T-helper 22 cell (primary cell): Measurements from ENCODE around the gene KIF20B.
"Not testable (repeated sequence)": the region's sequence is repeated elsewhere in the genome, so short reads cannot be mapped to it uniquely, and the experiment has no call there.

Experiments
- DNase-seq: peaks from one replicate; pipeline ENCODE4 v3.0.0-alpha.2; 2020; ENCODE audit warnings: low read depth

KIF20B gene

DNA sequence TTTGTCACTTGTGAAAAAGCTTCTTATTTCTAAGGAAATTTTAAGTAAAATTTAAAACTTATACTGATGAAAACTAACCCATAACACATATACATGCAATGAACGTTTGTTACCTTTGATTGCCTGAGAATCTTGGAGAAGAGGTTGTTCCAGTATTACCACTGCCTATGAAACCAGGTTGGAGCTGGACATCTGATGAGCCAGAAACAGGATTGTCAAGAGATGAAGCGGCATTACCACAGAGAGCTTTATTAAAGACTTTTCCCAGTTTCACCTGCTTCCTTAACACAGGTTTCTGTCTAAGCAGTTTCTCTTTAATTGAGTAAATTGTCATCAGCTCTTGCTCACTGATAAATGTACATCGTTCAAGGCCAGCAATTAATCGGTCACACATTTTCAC is 9.0 kb upstream of the KIF20B start:
- no peak for DNase-seq

DNA sequence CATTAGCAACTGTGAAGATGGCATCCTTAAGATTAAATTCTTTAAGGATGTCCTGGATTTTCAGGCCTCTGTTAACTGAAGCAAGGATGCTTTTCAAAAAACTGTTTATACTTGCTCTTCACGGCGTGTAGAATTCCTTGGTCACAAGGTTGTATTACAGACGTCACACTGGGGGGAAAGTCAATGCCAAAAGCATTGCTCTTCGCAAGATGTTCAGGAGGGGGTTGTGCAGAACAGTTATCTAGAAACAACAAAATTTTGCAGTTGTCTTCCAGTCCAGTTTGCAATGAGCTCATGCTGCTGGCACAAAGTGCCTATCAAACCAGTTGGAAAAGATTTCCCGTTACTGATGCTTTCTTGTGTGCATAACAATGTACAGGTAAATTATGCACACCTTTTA is 8.2 kb upstream of the KIF20B start:
- DNase-seq = no peak

DNA sequence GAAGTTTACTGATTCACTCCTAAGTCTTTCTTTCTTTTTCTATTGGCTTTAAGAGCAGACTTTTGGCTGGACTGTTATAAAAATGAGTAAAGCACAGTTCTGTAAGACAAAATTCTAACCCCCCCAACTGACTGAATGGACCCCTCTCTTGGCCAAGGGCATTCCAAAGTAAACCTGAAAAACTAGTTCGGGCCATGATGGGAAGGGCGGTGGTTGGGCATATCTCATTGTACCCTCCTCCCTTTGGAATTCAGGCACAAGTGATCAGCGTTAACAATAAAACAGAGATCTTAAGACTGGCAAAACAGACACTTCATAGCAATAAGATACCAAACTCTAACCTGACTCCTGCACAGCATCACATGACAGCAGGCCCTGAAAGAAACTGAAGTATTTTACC is 6.1 kb upstream of the KIF20B start:
- DNase-seq = no peak

DNA sequence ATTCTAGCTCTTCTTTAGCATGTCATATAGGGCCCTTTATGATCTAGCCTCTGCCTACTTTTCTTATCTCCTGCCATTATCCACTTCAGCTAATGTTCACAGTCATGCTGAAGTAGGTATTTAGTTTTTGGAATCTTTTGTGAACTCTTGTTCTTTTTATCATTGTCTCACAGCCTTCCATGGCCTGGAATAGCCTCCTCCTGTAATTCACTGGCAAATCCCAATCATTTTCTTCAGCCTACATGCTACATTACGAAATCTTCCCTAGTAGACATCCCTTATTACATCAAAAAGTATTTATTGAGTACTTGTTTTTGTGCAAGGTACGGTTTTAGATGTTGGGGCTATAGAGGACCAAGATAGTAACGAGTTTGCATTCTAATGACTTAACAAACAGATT is 3.4 kb upstream of the KIF20B start:
- DNase-seq = no peak

DNA sequence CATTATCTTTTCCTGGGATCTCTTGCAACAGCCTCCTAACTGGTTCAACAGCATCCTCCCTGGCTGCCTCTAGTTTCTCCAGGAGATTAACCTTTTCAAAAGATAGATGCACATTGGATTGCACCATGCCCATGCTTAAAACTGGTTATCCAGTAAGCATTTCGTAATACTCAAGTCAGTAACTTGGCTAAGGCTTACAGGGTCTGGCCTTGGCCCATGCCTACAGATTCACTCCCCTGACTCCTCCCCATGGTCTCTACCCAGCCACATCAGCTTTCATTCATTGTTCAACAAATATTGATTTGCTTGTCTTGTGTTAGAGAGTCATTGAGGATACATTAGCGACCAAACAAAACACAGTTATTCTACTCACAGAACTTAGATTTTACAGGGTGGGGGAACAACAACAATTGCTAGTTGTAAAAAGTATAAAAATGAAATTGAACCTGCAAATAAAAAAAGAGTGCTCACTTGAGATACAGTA is 1.8 kb upstream of the KIF20B start:
- DNase-seq = no peak

DNA sequence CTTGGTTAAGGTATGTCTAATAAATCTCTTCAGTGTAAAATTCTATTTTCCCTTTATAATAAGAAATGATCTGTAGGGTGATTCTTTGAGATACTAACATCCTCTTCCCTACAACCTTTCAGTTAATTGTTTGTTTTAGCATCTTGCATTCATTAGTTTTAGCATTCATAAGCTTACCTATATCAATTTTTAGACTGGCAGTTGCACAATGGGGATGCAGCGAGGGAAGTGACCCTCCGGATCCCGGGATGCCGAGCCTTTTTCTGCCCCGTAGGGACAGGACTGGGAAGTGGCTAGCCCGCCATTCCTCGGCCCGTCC is 508 bp upstream of the KIF20B start:
- no peak for DNase-seq

DNA sequence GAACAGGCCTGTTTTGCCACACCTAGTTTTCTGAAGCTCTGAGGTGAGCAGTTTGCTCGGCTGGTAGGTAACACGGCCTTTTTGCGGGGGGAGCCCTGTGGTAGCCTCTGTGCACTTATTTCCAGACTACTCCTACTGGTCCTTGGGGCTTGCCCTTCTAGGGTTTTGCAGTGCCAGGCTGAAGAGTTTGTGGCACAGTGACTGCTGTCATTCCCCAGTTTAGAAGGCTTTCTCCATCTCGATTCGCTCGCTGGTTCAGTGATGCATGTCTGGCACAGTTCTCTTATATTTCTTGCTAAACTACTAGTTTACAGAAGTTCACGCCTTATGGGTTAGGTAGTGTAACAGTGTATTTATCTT is 711 bp downstream of the KIF20B start:
- peak; percentile 10 for DNase-seq

DNA sequence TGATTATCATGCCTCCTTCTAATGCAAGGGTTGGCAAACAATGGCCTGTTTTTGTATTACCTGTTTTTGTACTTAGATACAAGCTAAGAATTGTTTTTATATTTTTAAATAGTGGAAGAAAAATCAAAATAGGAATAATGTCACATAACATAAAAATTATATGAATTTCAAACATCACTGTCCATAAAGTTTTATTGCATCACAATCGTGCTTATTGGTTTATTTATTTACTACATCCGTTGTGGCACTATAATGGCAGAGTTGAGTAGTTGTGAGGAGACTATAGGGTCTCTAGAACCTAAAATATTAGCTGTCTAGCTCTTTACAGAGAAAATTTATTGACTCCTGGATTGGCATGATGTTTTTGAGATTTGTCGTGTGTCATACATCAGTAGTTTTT is 4.1 kb downstream of the KIF20B start:
- no peak for DNase-seq

DNA sequence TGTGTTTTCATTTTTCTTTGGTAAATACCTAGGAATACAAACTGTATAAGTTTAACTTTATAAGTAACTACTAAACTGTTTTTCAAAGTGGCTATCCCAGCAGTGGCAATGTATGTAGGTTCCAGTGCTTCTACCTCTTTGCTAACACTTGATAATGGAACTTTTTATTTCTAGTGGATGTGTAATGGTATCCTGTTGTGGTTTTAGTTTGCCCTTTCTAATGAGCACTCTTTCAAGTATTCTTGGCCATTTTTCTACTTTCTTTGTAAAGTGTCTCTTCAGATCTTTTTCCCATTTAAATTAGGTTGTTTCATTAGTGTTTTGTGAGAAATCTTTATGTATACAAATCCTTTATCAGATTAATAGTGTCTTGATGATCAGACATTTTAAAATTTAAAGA is 4.6 kb downstream of the KIF20B start:
- no peak for DNase-seq

DNA sequence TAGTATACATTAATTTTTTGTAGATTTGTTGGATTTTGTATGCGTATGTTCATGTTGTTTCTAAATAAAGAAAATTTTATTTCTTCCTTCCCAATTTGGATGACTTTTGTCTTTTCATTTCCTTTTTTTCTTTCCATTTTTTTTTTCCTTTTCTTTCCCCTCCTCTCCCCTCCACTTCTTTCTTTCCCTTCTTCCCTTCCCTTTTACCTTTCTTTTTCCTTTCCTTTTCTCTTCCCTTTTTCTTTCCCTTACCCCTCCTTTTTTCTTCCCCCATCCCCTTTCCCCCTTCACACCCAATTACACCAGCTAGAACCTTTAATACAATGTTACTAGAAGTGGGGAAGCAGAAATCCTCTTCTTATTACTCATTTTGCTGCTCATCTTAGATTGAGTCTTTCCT is 6.0 kb downstream of the KIF20B start:
- DNase-seq = no peak

DNA sequence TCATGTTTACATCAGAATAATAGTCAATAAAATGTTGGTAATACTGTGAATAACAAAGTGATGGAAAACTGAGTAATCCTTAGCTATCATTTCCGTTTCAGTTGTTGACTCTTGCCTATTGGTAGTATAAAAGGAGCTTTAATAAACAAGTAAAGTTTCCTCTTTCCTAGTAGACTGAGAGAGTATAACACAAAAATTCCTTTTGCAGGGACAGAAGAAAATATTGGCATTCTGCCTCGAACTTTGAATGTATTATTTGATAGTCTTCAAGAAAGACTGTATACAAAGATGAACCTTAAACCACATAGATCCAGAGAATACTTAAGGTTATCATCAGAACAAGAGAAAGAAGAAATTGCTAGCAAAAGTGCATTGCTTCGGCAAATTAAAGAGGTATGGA is 9.4 kb downstream of the KIF20B start:
- no peak for DNase-seq

DNA sequence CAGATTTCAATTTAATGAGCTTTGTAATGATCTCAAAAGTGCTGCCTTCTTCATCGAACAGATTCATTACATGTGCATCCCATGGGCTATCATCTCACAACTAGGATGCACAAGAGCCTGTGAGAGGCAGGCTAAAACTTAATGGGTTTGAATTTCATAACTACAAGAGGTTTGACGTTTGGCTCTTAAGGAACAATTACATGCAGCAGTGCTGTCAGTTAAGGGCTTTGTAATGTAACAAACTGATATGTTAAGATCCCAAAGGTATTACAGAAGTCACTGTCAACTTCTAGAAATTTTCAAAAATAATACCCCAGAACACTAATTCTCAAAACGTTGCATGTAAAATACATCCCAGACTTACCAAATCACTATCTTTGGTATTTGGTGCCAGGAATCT is 33.2 kb downstream of the KIF20B start:
- DNase-seq = no peak

DNA sequence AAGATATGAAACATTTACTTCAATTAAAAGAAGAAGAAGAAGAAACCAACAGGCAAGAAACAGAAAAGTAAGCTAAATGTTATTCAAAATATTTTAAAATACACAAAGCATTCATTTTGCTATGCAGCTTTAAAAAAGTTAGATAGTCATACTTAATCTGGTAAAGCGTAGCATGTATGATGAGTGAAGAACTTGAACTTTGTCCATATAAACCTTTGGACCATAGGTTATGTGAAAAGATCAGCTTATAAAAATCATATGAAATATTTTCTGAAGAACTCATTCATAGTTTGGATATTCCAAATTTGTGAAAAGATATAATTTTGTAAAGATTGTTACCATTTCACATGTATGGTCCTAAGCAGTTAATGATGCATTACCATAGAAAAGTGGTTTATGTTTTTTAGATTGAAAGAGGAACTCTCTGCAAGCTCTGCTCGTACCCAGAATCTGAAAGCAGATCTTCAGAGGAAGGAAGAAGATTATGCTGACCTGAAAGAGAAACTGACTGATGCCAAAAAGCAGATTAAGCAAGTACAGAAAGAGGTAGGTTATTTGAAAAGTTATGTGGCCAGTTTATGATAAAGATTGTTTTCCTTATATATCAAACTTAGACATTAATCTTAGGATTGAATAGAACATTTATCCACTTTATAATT is 37.3 kb downstream of the KIF20B start:
- no peak for DNase-seq

DNA sequence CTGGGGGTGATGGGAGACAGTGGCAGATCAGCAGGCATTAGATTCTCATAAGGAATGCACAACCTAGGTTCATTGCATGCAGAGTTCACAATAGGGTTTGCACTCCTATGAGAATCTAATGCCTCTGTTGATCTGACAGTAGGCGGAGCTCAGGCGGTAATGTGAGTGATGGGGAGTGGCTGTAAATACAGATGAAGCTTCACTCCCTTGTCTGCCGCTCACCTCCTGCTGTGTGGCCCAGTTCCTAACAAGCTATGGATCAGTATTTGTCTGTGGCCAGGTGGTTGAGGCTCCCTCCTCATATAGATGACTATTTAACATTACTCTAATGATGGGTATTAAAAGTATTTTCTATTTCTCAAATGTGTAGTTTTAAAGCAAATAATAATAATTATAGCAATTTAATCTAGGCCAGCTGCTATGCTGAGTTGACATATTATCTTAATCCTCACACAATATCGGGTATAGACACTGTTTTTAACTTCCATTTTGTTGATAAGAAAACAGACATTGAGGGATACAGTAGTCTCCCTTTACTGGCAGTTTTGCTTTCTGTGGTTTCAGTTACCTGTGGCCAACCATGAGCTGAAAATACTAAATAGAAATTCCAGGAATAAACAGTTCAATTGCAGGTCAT is 39.9 kb downstream of the KIF20B start:
- DNase-seq = no peak

DNA sequence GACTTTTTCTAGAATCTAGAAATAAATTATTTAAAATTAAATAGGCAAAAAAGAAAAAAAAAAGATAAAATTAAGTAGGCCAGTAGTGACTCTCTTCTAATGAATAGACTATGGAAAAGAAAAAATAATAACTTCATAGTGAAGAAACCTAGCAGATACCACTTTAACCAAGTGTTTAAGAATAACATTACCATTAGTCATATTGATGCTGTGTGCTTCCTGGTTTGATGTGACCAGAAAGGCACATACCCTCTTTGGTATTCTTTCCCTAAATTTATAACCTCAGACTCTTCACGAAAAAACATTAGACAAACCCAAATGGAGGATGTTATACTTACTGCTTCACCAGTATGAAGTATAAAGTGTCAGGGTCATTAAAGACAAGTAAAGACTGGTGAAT is 42.6 kb downstream of the KIF20B start:
- no peak for DNase-seq

DNA sequence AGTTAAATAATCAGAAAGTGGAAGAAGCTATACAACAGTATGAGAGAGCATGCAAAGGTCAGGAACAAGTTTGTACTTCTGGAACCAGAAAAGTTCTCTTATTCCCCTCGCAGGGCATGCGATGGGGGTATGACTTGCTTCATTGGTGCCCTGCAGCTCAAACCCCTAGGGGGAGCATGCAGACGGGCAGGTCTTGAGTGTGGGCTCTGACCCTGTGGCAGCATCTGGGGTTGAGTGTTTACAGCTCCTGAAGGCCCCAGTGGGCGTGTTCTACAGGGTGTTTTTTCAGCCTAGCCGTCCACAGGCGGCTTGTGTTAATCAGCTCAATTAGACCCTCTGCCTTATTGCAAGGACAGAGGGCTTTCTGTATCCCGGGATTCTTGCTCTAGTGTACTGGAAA is 44.5 kb downstream of the KIF20B start:
- no peak for DNase-seq

DNA sequence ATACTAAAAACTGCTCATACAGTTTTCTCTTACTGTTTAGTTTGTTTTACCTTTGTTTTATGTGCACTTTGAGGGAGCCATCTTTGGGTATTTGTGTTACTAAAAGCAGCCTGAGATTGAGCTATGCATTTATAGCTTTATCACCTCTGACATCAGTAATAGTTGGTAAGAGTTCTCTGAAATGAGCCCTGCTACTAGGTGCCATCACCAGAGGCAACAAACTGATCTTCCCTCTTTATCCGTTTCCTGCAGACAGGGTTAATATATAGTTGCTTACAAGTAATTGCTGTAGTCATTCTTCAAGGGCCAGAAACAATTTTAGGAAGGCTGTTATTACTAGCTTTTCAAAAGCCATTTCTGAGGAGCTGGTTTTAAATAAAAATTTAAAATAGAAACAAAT is 49.1 kb downstream of the KIF20B start:
- DNase-seq = no peak

DNA sequence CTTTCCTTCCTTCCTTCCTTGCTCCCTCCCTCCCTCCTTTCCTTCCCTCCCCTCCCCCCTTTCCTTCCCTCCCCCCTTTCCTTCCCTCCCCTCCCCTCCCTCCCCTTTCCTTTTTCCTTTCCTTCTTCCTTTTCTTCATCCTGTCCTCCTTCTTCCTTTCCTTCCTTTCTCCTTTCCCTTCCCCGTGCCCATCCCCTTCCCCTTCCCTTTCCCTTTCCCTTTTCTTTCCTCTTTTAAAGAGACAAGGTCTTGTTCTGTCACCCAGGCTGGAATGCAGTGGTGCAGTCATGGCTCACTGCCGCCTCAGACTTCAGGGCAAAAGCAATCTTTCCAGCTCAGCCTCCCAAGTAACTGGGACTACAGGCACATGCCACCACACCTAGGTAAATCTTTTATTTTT is 54.0 kb downstream of the KIF20B start:
- DNase-seq = no peak

DNA sequence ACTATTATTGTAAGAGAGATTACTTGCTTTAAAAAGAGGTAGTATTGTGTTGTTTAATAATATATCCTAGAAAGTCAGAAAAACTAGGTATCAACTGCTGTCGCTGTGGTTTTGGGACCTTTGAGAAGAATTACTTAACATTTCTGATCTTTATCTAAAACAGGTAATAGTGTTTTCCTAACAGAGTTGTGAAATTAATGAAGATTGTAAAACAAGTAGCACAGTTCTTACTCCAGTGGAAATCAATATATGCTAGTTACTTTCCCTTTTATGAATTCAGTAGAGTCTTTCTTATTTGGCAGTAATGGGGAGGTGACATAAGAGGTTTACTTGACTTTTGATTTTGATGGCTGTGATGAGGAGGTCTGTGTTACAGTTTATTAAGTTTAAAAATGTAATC is 58.1 kb downstream of the KIF20B start:
- no peak for DNase-seq

DNA sequence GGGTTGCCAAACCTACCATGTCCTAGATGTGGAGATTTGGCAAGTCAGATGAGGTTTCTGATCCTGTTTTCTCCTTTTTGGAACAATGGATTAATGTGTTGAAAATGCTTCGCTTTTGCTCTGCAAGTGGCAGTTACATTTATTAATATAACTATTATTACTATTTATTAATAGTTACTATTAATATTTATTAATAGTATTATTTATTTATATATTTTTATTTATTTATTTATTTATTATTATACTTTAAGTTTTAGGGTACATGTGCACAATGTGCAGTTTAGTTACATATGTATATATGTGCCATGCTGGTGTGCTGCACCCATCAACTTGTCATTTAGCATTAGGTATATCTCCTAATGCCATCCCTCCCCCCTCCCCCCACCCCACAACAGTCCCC is 62.3 kb downstream of the KIF20B start:
- not testable (repeated sequence) for DNase-seq

DNA sequence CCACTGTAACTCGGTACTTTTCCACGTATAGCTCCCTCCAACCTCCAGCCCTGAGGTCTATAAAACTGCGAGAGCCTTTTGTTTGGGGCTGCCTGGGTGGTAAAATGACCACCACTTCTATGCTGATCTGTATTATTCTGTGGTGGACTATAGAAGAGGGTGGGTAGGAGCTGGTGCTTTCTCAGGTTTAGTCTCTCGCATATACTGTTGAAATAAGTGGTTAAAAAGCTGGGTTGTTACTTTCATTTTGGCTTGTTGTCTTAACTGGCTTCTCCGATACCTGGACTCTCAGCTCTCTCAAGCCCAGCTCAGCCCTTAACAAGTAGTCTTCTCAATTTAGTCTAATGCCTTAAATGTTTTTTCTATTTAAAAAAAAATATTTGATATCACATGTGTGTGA is 70.3 kb downstream of the KIF20B start:
- no peak for DNase-seq

DNA sequence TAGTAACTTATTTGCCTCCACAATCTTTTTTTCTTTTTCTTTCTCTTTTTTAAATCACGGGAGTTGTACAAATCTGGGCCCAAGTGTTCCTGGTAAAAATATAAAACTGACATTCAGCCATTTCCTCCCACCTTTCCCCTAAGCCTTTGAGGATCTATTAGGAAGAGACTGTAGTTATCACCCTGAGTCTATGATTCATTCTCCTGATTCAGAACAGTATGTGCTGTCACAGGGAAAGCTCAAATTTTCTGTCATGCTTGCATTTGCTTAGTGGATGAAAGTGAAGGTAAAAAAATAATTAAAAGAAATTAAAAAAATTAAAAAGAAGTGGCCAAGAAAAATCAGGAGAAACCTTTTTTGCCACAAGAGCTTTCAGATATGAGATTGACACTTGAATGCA is 71.7 kb downstream of the KIF20B start:
- DNase-seq = no peak

DNA sequence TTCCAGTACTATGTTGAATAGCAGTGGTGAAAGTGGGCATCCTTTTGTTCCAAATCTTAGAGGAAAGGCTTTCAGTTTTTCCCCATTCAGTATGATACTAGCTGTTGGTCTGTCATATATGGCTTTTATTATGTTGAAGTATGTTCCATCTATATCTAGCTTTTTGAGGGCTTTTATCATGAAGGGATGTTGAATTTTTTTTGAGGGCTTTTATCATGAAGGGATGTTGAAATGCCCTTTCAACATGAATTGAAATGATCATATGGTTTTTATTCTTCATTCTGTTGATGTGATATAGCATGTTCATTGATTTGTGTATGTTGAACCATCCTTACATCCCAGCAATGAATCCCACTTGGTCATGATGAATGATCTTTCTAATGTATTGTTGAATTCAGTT is 75.3 kb downstream of the KIF20B start:
- no peak for DNase-seq

DNA sequence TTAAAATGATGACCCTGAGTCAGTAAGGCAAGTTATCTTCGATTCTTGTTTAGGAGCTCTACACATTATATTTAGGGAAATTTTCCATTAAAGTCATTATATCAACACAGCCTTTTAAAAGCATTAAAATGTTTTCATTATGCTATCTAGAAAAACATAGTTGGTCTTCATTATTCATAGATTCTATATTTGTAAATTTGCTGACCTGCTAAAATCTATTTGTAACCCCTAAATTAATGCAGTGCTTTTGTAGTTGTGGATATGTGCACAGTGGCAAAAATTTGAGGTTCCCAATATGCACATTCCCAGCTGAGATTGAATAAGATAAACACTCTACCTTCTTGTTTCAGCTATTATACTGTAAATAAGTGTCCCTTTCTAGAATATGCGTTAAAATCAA is 81.1 kb downstream of the KIF20B start:
- no peak for DNase-seq

DNA sequence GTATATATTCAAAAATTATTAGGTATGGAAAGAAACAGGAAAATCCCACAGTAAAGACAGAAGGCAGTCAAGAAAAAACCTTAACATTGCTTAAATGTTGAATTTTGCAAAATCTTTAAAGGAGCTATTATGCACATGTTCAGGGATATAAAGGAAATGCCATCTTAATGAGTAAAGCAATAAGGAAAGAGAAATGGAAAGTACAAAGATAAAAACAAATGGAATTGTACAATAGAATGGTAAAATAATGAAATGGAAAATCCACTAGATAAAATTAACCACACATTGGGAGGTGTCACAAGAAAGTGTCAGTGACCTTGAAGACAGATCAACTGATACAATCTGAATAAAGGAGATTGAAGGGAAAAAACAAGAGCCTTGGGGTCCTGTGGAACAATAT is 82.0 kb downstream of the KIF20B start:
- no peak for DNase-seq
